Suprapubic skin (tissue), 4 donors: Measurements from ENCODE around the gene CLEC16A.

Experiments used
- EP300 ChIP-seq: sonication (generic); formaldehyde crosslinking; IDR thresholded peaks from one replicate; pipeline ENCODE4 v1.6.1; 2017; ENCODE audit warnings: antibody characterized with exemption
- POLR2A ChIP-seq, 2 donors: fragments of 450-650 bp; IDR thresholded peaks; one replicate each; pipeline ENCODE4 v1.6.1; 2017; ENCODE audit warnings: antibody characterized with exemption in 2 of 2, mild to moderate bottlenecking in 2 of 2, moderate library complexity in 2 of 2
- POLR2AphosphoS5 ChIP-seq, 3 donors: sonication (generic); formaldehyde crosslinking; IDR thresholded peaks; one replicate each; pipeline ENCODE4 v1.6.1; 2017; ENCODE audit warnings: antibody characterized with exemption in 3 of 3
- TF ChIP-seq, protein P1 (sequence below), 2 donors: fragments of 200-600 bp in 1 of 2; fragments of 450-650 bp in 1 of 2; sonication (generic) in 1 of 2; IDR thresholded peaks; one replicate each; pipeline ENCODE4 v1.5.1; 2016 to 2019; ENCODE audit warnings: antibody characterized with exemption in 2 of 2, mild to moderate bottlenecking in 1 of 2, moderate library complexity in 1 of 2

DNA sequence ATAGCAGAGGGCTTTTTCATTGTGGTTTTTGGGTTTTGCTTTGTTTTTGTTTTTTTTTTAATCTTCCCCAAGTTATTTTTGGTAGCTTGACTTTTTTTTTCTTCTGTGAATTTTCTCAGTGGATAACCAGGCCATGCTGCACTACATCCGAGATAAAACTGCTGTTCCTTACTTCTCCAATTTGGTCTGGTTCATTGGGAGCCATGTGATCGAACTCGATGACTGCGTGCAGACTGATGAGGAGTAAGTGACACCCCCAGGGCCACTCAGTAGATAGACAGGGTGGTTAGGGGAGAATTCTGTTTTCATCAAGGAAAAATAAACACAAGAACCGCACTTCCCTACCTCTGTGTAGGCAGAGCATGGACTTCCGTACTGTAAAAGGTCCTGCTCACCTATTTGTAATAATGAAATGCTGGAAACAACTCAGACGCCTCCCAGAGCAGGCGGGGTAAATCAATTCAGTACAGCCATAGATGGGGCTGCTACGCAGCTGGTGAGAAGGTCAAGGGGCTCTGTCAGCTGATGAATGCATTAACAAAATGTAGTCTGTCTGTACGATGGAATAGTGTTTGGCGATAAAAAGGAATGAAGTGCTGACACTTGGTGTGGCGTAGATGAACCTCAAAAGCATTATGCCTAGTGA is 28.6 kb downstream of the CLEC16A start:
- TF ChIP-seq, protein P1, sequence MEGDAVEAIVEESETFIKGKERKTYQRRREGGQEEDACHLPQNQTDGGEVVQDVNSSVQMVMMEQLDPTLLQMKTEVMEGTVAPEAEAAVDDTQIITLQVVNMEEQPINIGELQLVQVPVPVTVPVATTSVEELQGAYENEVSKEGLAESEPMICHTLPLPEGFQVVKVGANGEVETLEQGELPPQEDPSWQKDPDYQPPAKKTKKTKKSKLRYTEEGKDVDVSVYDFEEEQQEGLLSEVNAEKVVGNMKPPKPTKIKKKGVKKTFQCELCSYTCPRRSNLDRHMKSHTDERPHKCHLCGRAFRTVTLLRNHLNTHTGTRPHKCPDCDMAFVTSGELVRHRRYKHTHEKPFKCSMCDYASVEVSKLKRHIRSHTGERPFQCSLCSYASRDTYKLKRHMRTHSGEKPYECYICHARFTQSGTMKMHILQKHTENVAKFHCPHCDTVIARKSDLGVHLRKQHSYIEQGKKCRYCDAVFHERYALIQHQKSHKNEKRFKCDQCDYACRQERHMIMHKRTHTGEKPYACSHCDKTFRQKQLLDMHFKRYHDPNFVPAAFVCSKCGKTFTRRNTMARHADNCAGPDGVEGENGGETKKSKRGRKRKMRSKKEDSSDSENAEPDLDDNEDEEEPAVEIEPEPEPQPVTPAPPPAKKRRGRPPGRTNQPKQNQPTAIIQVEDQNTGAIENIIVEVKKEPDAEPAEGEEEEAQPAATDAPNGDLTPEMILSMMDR (IDR thresholded peaks at IDR 0.05): no peak
- TF ChIP-seq EP300 (no peak), POLR2A (IDR thresholded peaks at IDR 0.05) (no peak), POLR2AphosphoS5 (IDR thresholded peaks at IDR 0.05) (no peak)
